ENCODE results near the gene TNFRSF1A. TPM values are rescaled to one million over a fixed set of nuclear protein-coding genes. Genes with fewer than 3 reads are reported as not detected.

The TNFRSF1A gene
- polyA plus RNA-seq, 2 of the 4 experiments (the other 2 are of a cell fraction): 416 to 460 TPM

GRCh38 chr12:6386038-6386437, 44.2 kb upstream of the TNFRSF1A start:
- CTCF ChIA-PET: interaction anchor here (1.7 to 7.0 kb wide), 7 partner anchors 23 to 79 kb away, joined by 5 to 51 read pairs (median 9); no protein-coding TSS in a partner anchor
- WGBS (ENCODE audit: missing lambda C conversion rate): 79% methylated on average over 11 of the region's 11 CpGs
- ATAC-seq (no peak), FAIRE-seq (no peak), DNase-seq (ENCODE audit: low read depth in 1 of 2, low spot score in 1 of 2) (no peak)
- Histone ChIP-seq H3K27ac (peak overlapping the region; percentile 5 to 67; a peak in 3 of 6 replicates), H3K9me3 (no peaks in the 10 kb centered on the region), H3K4me1 (peaks cover 61% of the 10 kb centered on the region), H3K4me3 (0 out of 3 replicates have a peak overlapping the region, but pooled peaks have one; percentile 10), H3K4me2 (peak overlapping the region; percentile 98)
- TF ChIP-seq EP300 (IDR thresholded peaks at IDR 0.05): no peak
- no peak for TF ChIP-seq MYC (IDR thresholded peaks at IDR 0.05; ENCODE audit: borderline replicate concordance, low read length)
- no peak for TF ChIP-seq EHMT2 (IDR thresholded peaks at IDR 0.05; ENCODE audit: low read depth)
- TF ChIP-seq RARB (CRISPR knock-in tag; IDR thresholded peaks at IDR 0.05): no peak
- TF ChIP-seq KDM5A (IDR thresholded peaks at IDR 0.05): no peak
- TF ChIP-seq KDM1A (IDR thresholded peaks at IDR 0.05; ENCODE audit: low read depth): no peak
- no peak for TF ChIP-seq RNF2 (IDR thresholded peaks at IDR 0.05; ENCODE audit: borderline replicate concordance, low read depth)
- no peak for TF ChIP-seq HOXB5 (CRISPR knock-in tag; IDR thresholded peaks at IDR 0.05)
- no peak for TF ChIP-seq MAX (IDR thresholded peaks at IDR 0.05)
- TF ChIP-seq CHD4 (IDR thresholded peaks at IDR 0.05; ENCODE audit: borderline replicate concordance): no peak
- no peak for TF ChIP-seq NR3C1 (IDR thresholded peaks at IDR 0.05)
- TF ChIP-seq ZNF302 (CRISPR knock-in tag; IDR thresholded peaks at IDR 0.05): no peak
- POLR2A ChIA-PET: no interaction called here

GRCh38 chr12:6384499-6385436, 42.9 kb upstream of the TNFRSF1A start:
- FAIRE-seq (no peak), DNase-seq (ENCODE audit: low read depth in 1 of 2, low spot score in 1 of 2) (no peak), ATAC-seq (peak; percentile 26 to 42)
- no peaks in the 10 kb centered on the region for H3K9me3 ChIP-seq
- peak overlapping the region; percentile 83 for H3K4me3 ChIP-seq
- H3K4me2 ChIP-seq: peak overlapping the region; percentile 98
- TF ChIP-seq EP300 (IDR thresholded peaks at IDR 0.05): no peak
- no peak for TF ChIP-seq MYC (IDR thresholded peaks at IDR 0.05; ENCODE audit: borderline replicate concordance, low read length)
- peak; percentile 63 for TF ChIP-seq MAX (IDR thresholded peaks at IDR 0.05)
- 0 out of 2 replicates have a peak, but pooled peaks have one; percentile 27 for TF ChIP-seq ZNF302 (CRISPR knock-in tag; IDR thresholded peaks at IDR 0.05)
- TF ChIP-seq USF2 (IDR thresholded peaks at IDR 0.05): peak; percentile 60
- peak; percentile 23; the same call in 1 of the 2 replicates for TF ChIP-seq POLR2A (IDR thresholded peaks at IDR 0.05; ENCODE audit: low read length)
- peak; percentile 51 for TF ChIP-seq E2F6 (IDR thresholded peaks at IDR 0.05; ENCODE audit: borderline replicate concordance, low read depth)
- TF ChIP-seq HES2 (IDR thresholded peaks at IDR 0.05): no peak
- 0 out of 2 replicates have a peak, but pooled peaks have one; percentile 18 for TF ChIP-seq HOXB13 (CRISPR knock-in tag; IDR thresholded peaks at IDR 0.05; ENCODE audit: low read depth)
- ChIA-PET CTCF (interaction anchor here (0.6 to 7.0 kb wide), 18 partner anchors 10 to 81 kb away, joined by 3 to 51 read pairs (median 5); partner anchors contain the start of gene SCNN1A), POLR2A (interaction anchor here (0.8 to 2.9 kb wide), 15 partner anchors 8 to 147 kb away, joined by 3 to 38 read pairs (median 6); partner anchors contain the start of genes SCNN1A, TNFRSF1A and VAMP1)
- WGBS (ENCODE audit: missing lambda C conversion rate): 12% methylated on average over 33 of the region's 36 CpGs
- H3K4me1 ChIP-seq: peaks cover 48% of the 10 kb centered on the region
- peak overlapping the region; percentile 99 to 100 for H3K27ac ChIP-seq
